ENCODE results near the gene KHNYN.
A peak's percentile ranks its signal among the peaks of the same experiment; 100 is the strongest.
"Not testable (repeated sequence)": the region's sequence is repeated elsewhere in the genome, so short reads cannot be mapped to it uniquely, and the experiment has no call there.

Gene KHNYN

GRCh38 chr14:24481622-24482324 is 52.0 kb downstream of the KHNYN start:
- peak; percentile 61 for DNase-seq

GRCh38 chr14:24482699-24483303 is 53.0 kb downstream of the KHNYN start:
- DNase-seq, result not testable (repeated sequence)

GRCh38 chr14:24483604-24484252 is 54.0 kb downstream of the KHNYN start:
- DNase-seq, result peak; percentile 26

All from CD4-positive, alpha-beta T cell treated with Interleukin-17A for 4 hours (primary cell).